HG03103 (cell line): Measurements from ENCODE around the gene DHRS9.

ENCODE experiments used
- ATAC-seq: cut with Tn5 transposase; IDR thresholded peaks from one replicate; pipeline ENCODE4 v1.9.1; 2021; ENCODE audit warnings: low read depth; ENCODE audit not compliant: unreplicated experiment

The DHRS9 gene

DNA sequence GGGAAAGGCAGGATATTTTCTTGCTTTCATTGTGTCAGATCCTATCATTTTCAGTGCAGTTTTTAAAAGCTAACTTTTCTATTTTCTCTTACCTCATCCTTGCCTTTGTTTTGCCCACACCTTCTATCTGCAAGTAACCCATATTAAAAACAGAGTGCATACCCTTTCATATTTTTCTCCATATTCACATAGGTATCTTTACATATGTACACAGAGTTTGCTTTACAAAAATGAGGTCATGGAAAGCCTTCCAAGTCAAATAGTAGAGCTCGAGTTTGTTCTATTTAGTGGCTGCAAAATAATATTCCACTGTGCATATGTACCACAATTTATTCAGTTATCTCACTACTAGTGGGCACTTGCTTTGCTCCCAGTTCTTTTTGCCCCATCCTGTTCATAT, 3.9 kb upstream of the DHRS9 start:
- no peak for ATAC-seq

GRCh38 chr2:169065864-169066517, 3.4 kb upstream of the DHRS9 start:
- no peak for ATAC-seq

DNA sequence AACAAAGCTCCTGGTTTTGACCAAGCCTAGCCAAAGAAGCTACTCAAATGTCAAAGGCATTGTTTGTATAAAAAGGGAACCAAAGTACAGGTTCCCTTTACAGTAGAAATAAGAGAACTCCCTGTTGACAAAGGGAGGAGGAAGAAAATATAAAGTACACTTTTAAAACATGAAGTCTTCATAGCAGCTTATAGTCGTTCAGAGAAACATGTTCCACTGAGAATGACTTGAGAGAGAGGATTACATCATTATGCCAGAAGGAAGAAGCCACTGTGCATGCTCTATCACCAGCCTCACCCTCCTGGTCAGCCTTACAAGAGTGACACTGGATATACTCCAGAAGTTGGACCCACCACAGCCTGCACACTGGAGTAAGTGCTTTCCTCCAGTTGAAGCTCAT, 2.5 kb upstream of the DHRS9 start:
- no peak for ATAC-seq

- ATAC-seq, result no peak
These were observed 470 bp downstream of the DHRS9 start for GRCh38 chr2:169069833-169070232.

GRCh38 chr2:169071455-169071854, 2.1 kb downstream of the DHRS9 start:
- no peak for ATAC-seq

GRCh38 chr2:169072163-169072925, 3.0 kb downstream of the DHRS9 start:
- peak; percentile 48 for ATAC-seq

- no peak for ATAC-seq
These were observed 4.0 kb downstream of the DHRS9 start for GRCh38 chr2:169073211-169073962.

GRCh38 chr2:169073963-169074751, 4.8 kb downstream of the DHRS9 start:
- no peak for ATAC-seq

DNA sequence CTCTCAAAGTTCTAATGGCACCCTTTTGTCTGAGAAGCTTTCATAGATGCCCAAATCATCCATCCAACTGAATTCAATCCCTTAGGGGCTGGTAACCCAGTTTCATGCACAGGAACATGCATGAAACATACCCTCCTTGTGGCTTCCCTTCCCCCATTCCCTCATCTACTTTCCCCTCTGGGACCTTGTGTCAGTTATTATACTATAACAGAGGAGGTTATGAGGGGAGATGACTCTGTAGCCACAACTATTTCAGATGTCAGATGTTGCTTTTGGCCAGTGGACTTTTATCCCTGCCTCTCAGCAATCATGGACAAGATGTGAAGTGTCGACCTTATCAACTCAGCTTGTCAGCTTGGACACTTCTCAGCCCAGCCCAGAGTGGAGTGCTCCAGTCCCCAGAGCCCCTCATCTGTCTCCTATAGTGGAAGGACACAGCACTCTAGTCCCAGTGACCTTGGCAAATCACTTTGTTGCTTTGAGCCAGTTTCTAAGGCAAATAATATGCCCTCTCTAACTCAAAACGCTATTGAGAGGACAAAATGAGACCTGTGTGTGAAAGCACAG, 8.4 kb downstream of the DHRS9 start:
- ATAC-seq, result no peak

DNA sequence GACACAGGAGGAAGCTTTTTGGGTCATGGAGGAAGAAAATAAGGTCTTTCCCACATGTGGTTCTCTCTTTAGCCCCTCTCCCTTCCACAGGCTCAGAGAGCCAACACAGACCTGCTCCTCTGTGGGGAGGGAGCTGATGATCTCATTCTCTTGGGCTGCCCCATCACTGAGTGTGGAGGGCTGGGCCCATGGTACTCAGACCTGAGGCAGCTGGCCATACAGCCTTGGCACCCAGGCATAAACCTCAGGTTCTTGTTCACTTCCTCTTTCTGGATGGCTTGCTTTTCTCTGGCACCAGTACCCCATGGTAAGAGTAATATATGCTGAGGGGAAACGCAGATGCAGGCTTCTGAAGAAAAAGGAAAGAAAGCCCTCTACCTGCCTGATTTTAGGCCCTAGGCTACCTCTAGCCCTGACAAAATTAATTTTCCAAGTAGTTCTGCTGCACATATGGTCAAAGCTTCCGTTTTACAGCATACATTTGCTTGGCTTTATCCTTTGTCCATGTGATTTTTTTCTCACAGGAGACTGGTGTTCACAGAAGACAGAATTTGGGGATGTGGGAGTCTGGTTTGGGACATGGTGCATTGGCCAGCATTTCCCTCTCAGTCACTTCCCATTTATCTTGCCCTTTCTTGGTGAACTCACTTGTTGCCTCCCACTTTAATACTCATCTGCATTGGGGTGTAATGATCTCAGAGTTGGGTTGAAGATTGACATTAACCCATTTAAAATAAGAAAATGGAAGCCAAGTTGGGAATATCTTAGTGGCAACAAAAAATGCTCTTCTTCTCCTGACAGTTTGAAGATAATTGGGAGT, 11.1 kb downstream of the DHRS9 start:
- peak; percentile 54 for ATAC-seq

DNA sequence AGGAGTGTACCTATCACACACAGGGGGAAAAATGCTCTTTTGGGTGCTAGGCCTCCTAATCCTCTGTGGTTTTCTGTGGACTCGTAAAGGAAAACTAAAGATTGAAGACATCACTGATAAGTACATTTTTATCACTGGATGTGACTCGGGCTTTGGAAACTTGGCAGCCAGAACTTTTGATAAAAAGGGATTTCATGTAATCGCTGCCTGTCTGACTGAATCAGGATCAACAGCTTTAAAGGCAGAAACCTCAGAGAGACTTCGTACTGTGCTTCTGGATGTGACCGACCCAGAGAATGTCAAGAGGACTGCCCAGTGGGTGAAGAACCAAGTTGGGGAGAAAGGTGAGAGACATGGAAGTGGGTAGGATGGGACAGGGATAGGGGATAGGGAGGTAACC, 12.2 kb downstream of the DHRS9 start:
- ATAC-seq, result no peak

DNA sequence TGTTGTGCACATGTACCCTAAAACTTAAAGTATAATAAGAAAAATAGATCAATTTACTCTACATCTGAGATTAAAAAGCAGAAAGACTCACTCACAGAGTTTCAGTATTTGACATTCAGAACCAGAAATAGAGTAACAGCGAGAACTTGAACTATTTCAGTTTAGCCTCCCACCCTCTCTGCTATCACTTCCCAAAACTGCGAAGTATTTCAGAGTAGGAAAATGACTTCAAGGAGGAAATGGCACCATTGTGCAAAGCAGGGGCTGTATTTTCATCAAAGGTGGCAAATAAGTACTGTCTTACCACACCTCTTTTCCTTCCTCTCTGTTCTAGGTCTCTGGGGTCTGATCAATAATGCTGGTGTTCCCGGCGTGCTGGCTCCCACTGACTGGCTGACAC, 13.6 kb downstream of the DHRS9 start:
- peak; percentile 65 for ATAC-seq

GRCh38 chr2:169086893-169087467, 17.6 kb downstream of the DHRS9 start:
- ATAC-seq, result no peak

- no peak for ATAC-seq
These were observed 18.5 kb downstream of the DHRS9 start for GRCh38 chr2:169087757-169088379.

- ATAC-seq, result no peak
These were observed 19.8 kb downstream of the DHRS9 start for GRCh38 chr2:169089182-169089581.

DNA sequence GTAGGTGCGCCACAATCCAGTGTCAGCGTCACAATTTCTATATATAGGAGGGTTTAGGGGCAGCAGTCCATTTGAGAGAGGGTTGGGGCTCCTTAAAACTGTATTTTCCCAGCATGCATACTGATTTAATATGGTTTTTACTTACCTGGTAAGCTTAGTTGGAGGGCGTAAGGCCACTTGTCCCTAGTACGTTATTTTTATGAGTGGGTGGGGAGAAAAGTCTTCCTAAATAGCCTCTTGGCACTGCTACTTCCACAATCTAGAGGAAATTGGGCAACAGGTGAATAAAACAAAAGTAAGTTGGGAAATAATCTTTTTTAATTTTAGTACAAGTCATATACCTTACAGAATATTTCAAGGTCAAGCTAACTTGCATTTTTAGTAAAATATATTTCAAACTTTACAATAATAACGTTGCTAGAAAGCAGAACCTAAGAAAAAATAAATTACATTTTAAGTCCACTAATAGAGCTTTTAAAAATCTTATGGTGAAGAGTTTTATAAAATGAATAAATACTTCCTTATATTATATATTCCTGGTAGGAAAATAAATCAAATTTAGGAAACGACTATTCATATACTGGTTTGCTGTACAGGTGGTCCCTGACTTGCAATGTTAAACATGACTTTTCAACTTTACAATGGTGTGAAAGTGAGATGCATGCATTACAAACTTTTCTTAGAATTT, 20.9 kb downstream of the DHRS9 start:
- ATAC-seq, result no peak

DNA sequence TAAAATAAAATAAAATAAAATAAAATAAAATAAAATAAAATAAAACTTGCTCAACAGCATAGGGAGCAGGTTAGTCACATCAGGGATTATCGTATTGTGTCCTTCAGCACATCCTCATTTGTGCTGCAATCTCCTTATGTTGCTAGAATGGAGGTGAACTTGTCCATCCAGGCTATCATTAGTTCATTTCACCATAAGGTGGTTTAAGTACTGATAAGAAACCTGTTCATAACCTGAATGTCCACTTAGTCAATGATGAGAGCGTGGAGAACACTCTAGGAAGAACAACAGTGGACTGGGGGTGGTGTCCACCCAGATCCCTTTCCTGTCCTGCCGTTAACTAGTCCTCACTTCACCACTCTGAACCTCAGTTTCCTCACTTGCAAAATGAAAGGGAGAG, 21.9 kb downstream of the DHRS9 start:
- ATAC-seq, result no peak
